ENCODE data around the gene WDR62. TPM values are rescaled to one million over a fixed set of nuclear protein-coding genes. Genes with fewer than 3 reads are reported as not detected.
"Not testable (repeated sequence)": the region's sequence is repeated elsewhere in the genome, so short reads cannot be mapped to it uniquely, and the experiment has no call there.

The WDR62 gene
- total RNA-seq, 1 donor from 2014 or later = 4.6 TPM

GRCh38 chr19:36067681-36068080 lies 13.0 kb downstream of the WDR62 start:
- TF ChIP-seq, protein P1, sequence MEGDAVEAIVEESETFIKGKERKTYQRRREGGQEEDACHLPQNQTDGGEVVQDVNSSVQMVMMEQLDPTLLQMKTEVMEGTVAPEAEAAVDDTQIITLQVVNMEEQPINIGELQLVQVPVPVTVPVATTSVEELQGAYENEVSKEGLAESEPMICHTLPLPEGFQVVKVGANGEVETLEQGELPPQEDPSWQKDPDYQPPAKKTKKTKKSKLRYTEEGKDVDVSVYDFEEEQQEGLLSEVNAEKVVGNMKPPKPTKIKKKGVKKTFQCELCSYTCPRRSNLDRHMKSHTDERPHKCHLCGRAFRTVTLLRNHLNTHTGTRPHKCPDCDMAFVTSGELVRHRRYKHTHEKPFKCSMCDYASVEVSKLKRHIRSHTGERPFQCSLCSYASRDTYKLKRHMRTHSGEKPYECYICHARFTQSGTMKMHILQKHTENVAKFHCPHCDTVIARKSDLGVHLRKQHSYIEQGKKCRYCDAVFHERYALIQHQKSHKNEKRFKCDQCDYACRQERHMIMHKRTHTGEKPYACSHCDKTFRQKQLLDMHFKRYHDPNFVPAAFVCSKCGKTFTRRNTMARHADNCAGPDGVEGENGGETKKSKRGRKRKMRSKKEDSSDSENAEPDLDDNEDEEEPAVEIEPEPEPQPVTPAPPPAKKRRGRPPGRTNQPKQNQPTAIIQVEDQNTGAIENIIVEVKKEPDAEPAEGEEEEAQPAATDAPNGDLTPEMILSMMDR (IDR thresholded peaks at IDR 0.05) = no peak
- H3K27ac Mint-ChIP-seq (ENCODE audit: unreplicated experiment) = no peak overlapping the region
- H3K4me3 Mint-ChIP-seq (ENCODE audit: unreplicated experiment) = no peak overlapping the region
- H3K36me3 Mint-ChIP-seq (ENCODE audit: unreplicated experiment) = peaks cover 9% of the 10 kb centered on the region
- H3K9me3 Mint-ChIP-seq (ENCODE audit: unreplicated experiment) = no peaks in the 10 kb centered on the region
- no peak for DNase-seq (ENCODE audit: extremely low spot score, unreplicated experiment)
- peaks cover 6% of the 10 kb centered on the region for H3K4me1 Mint-ChIP-seq (ENCODE audit: unreplicated experiment)
- H3K27me3 Mint-ChIP-seq (ENCODE audit: unreplicated experiment) = no peaks in the 10 kb centered on the region

- H3K36me3 Mint-ChIP-seq (ENCODE audit: unreplicated experiment); DNase-seq (ENCODE audit: extremely low spot score, unreplicated experiment); H3K4me1 Mint-ChIP-seq (ENCODE audit: unreplicated experiment); H3K27ac Mint-ChIP-seq (ENCODE audit: unreplicated experiment); H3K4me3 Mint-ChIP-seq (ENCODE audit: unreplicated experiment); H3K9me3 Mint-ChIP-seq (ENCODE audit: unreplicated experiment); H3K27me3 Mint-ChIP-seq (ENCODE audit: unreplicated experiment): not testable (repeated sequence)
These were observed 14.3 kb downstream of the WDR62 start for GRCh38 chr19:36068810-36069499.

DNA sequence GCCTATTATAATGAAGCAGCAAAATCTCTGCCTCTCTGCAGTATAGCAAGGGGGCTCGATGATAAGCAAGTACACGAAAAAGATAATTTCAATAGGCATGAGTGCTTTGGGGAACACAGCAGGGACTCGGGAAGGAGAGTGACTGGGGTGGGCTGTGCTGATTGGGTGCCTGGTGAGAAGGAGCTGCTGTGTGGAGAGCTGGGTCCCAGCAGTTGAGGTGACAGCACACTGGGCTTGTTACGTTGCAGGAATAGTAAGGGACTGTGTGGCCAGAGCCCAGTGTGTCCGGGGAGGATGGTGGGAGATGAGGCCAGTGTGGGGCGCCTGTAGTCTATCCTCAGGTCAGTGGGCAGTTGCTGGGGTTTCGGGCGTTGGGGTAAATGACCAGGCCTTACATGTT lies 17.4 kb downstream of the WDR62 start:
- no peak for DNase-seq (ENCODE audit: extremely low spot score, unreplicated experiment)
- Mint-ChIP-seq H3K36me3 (ENCODE audit: unreplicated experiment) (peaks cover 7% of the 10 kb centered on the region), H3K4me1 (ENCODE audit: unreplicated experiment) (peaks cover 6% of the 10 kb centered on the region), H3K27me3 (ENCODE audit: unreplicated experiment) (no peaks in the 10 kb centered on the region), H3K27ac (ENCODE audit: unreplicated experiment) (no peak overlapping the region), H3K4me3 (ENCODE audit: unreplicated experiment) (no peak overlapping the region), H3K9me3 (ENCODE audit: unreplicated experiment) (no peaks in the 10 kb centered on the region)
- TF ChIP-seq, protein P1 (IDR thresholded peaks at IDR 0.05) = no peak

DNA sequence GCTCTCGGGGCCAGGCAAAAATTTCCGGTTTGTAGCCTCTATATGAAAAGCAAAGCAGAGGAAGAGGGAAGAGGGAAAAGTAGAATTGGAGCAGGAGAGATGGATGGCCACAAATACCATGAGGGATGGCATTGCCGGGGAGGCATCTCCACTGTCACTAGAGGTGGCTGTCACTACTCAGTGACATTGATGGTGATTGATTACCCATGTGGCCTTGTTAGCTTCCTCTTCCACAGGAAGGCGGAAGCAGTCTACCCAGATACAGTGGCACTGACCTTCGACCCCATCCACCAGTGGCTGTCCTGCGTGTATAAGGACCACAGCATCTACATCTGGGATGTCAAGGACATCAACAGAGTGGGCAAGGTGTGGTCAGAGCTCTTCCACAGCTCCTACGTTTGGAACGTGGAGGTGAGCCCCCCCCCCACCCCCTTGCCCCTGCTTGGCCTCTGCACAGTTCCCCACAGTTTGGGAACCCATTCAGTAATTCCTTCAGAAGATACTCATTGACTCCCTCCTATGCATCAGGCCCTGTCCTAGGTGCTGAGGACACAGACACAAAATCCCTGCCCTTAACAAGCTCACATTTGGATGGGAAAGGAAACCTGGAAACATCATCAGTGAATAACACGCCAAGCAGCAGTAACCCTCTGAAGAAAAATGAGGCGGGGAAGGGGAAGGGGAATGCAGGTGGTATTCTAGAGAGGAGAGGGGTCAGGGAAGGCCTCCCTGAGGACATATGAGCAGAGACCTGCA lies 18.6 kb downstream of the WDR62 start:
- peaks cover 6% of the 10 kb centered on the region for H3K4me1 Mint-ChIP-seq (ENCODE audit: unreplicated experiment)
- H3K27ac Mint-ChIP-seq (ENCODE audit: unreplicated experiment) = no peak overlapping the region
- DNase-seq (ENCODE audit: extremely low spot score, unreplicated experiment) = no peak
- TF ChIP-seq, protein P1 (IDR thresholded peaks at IDR 0.05) = no peak
- no peaks in the 10 kb centered on the region for H3K27me3 Mint-ChIP-seq (ENCODE audit: unreplicated experiment)
- H3K4me3 Mint-ChIP-seq (ENCODE audit: unreplicated experiment) = no peak overlapping the region
- no peaks in the 10 kb centered on the region for H3K9me3 Mint-ChIP-seq (ENCODE audit: unreplicated experiment)
- H3K36me3 Mint-ChIP-seq (ENCODE audit: unreplicated experiment) = peaks cover 6% of the 10 kb centered on the region

GRCh38 chr19:36079389-36079945 lies 24.8 kb downstream of the WDR62 start:
- peaks cover 5% of the 10 kb centered on the region for H3K36me3 Mint-ChIP-seq (ENCODE audit: unreplicated experiment)
- no peaks in the 10 kb centered on the region for H3K4me1 Mint-ChIP-seq (ENCODE audit: unreplicated experiment)
- no peaks in the 10 kb centered on the region for H3K27me3 Mint-ChIP-seq (ENCODE audit: unreplicated experiment)
- no peaks in the 10 kb centered on the region for H3K9me3 Mint-ChIP-seq (ENCODE audit: unreplicated experiment)
- H3K4me3 Mint-ChIP-seq (ENCODE audit: unreplicated experiment) = no peak overlapping the region
- TF ChIP-seq, protein P1 (IDR thresholded peaks at IDR 0.05) = no peak
- no peak overlapping the region for H3K27ac Mint-ChIP-seq (ENCODE audit: unreplicated experiment)
- DNase-seq (ENCODE audit: extremely low spot score, unreplicated experiment) = no peak

Measured in osteocyte (in vitro differentiated cells).